A375 (cell line): ENCODE data around the gene NTRK3. TPM values are rescaled to one million over a fixed set of nuclear protein-coding genes. Genes with fewer than 3 reads are reported as not detected.

Experiments used
- small RNA-seq: library from RNA; depleted of rRNA; stranded (forward); fragments of <200 nt; gene quantifications from one replicate; pipeline ENCODE3, GENCODE V24; 2014
- total RNA-seq: library from RNA; depleted of rRNA; stranded (reverse); fragments of >200 nt; shearing (Covaris generic); gene quantifications from 2 replicates; pipeline ENCODE4 v1.2.3, GENCODE V29; 2014; rRNA removed

The NTRK3 gene
- 0.05 TPM in 1 of 2 replicates, not detected in the other for total RNA-seq

DNA sequence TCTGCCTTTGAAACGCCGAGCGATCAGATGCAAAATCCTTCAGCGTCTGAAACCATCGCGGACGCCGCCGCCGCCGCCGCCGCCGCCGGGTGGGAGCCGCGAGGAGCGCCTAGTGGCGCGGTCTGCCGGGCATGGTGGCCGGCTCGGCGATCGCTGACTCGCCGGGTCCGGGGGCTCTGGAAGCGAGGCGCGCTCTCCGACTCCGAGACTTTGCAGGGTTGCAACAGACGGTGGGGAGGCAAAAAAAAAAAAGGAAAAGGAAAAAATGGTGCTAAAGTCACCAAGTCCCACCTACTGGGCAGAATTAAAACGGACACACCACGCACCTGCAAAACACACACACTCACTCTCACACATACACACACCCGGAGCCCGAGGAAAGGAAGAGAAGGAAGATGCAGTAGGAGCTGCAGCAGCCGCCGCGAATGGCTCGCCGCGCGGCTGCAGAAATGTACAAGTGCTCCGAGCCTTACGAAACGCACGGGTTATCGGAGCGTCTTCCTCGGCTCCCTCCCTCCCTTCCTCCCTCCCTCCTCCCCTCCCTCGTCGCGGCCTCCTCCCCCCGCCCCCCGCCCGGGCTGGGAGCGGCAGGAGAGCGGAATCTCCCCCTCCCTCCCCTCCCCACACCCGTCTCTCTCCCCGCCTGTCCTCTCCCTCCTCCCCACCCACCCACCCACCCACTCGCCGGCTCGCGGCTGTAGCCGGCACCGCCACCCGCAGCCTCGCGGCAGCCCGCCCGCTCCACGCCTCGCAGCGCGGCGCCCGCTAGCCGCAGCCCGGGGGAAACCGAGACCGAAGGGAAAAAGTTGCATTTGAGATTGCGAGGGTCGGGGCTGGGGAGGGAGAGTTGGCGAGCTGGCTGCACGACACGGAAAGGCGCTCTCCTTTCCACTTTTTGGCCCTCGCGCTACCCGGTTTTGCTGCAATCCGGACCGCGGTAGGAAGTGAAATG lies at the start of gene NTRK3:
Gene NTRK3, minus strand, starts transcription at position 461 of the 952 bp plus-strand sequence. CDS start 586 bp downstream, outside the sequence.

Small RNAs within 50 kb of the gene (small RNA-seq; reads per million reads assigned to genes)
- not detected for gene MED28P6

Other genes starting within 250 kb of the NTRK3 start
- gene MRPL46, start 210.6 kb upstream of the NTRK3 start, total RNA-seq: 39.5 and 40.2 TPM in 2 replicates
- 70.1 and 91.9 TPM in 2 replicates for gene MRPS11, start 211.0 kb upstream of the NTRK3 start, total RNA-seq